GM23338 (cell line): ENCODE results near the gene EPHA6. TPM values are rescaled to one million over a fixed set of nuclear protein-coding genes. Genes with fewer than 3 reads are reported as not detected.
A peak's percentile ranks its signal among the peaks of the same experiment; 100 is the strongest.

Experiments used
- ATAC-seq: fragments of 200-7000 bp; cut with Tn5 transposase; 3 replicates; pipeline ENCODE4 v1.9.1; 2020
- DNase-seq: peaks from one replicate; pipeline ENCODE4 v3.0.0-alpha.2; 2015; ENCODE audit warnings: low spot score
- H2AFZ ChIP-seq: fragments of 200-600 bp; sonication (generic); 2 replicates; pipeline ENCODE4 v1.8.0; 2016; ENCODE audit warnings: antibody characterized with exemption, mild to moderate bottlenecking, moderate library complexity
- H3F3A ChIP-seq: fragments of 200-600 bp; sonication (generic); replicated peaks from 2 replicates; pipeline ENCODE4 v1.8.0; 2017; ENCODE audit warnings: antibody characterized with exemption, mixed run types, low read depth
- H3K27ac ChIP-seq: fragments of 200-600 bp; sonication (generic); 2 replicates; pipeline ENCODE4 v1.6.1; 2016; ENCODE audit warnings: low read depth
- H3K27me3 ChIP-seq: fragments of 200-600 bp; sonication (generic); 2 replicates; pipeline ENCODE4 v1.8.0; 2016; ENCODE audit warnings: mild to moderate bottlenecking, mixed run types, moderate library complexity; ENCODE audit not compliant: insufficient read depth
- H3K36me3 ChIP-seq: fragments of 200-600 bp; sonication (generic); 2 replicates; pipeline ENCODE4 v1.8.0; 2016; ENCODE audit warnings: mild to moderate bottlenecking; ENCODE audit not compliant: insufficient read depth
- H3K4me1 ChIP-seq: fragments of 200-600 bp; sonication (generic); 2 replicates; pipeline ENCODE4 v1.8.0; 2016; ENCODE audit warnings: mild to moderate bottlenecking, moderate library complexity; ENCODE audit not compliant: insufficient read depth
- H3K4me2 ChIP-seq: fragments of 200-600 bp; sonication (generic); 2 replicates; pipeline ENCODE4 v1.7.1; 2017; ENCODE audit warnings: mixed run types
- H3K4me3 ChIP-seq: fragments of 200-600 bp; sonication (generic); 2 replicates; pipeline ENCODE4 v1.6.1; 2016; ENCODE audit warnings: mixed run types
- H3K79me2 ChIP-seq: fragments of 200-600 bp; sonication (generic); replicated peaks from 2 replicates; pipeline ENCODE4 v1.8.0; 2017; ENCODE audit warnings: mild to moderate bottlenecking; ENCODE audit not compliant: insufficient read depth
- H3K9me2 ChIP-seq: fragments of 200-600 bp; sonication (generic); 2 replicates; pipeline ENCODE4 v1.8.0; 2017; ENCODE audit not compliant: insufficient read depth
- H4K20me1 ChIP-seq: fragments of 200-600 bp; sonication (generic); replicated peaks from 2 replicates; pipeline ENCODE4 v1.8.0; 2017; ENCODE audit warnings: mild to moderate bottlenecking; ENCODE audit not compliant: insufficient read depth
- H3K27ac Mint-ChIP-seq: 2 replicates; pipeline ENCODE4 v1.8.0; 2020; ENCODE audit warnings: inconsistent platforms, mild to moderate bottlenecking, moderate library complexity, mixed read lengths
- H3K27me3 Mint-ChIP-seq: 3 replicates; pipeline ENCODE4 v1.8.0; 2022; ENCODE audit warnings: low read depth, mild to moderate bottlenecking, moderate library complexity, mixed read lengths, inconsistent platforms; ENCODE audit not compliant: insufficient read depth, poor library complexity
- H3K36me3 Mint-ChIP-seq: 3 replicates; pipeline ENCODE4 v1.8.0; 2021; ENCODE audit warnings: low read depth, mild to moderate bottlenecking, inconsistent platforms, moderate library complexity, mixed read lengths
- H3K4me1 Mint-ChIP-seq: 3 replicates; pipeline ENCODE4 v1.8.0; 2020; ENCODE audit warnings: mild to moderate bottlenecking, inconsistent platforms, mixed read lengths
- H3K4me3 Mint-ChIP-seq: 3 replicates; pipeline ENCODE4 v1.8.0; 2021; ENCODE audit warnings: moderate library complexity, mild to moderate bottlenecking, inconsistent platforms, mixed read lengths
- H3K9me3 Mint-ChIP-seq: 3 replicates; pipeline ENCODE4 v1.8.0; 2020; ENCODE audit warnings: moderate library complexity, mild to moderate bottlenecking, inconsistent platforms, mixed read lengths
- CREB1 ChIP-seq: fragments of 250-450 bp; sonication (Bioruptor Pico); IDR thresholded peaks from 2 replicates; pipeline ENCODE4 v1.5.0; 2020; ENCODE audit warnings: low read depth, mild to moderate bottlenecking, moderate library complexity
- EZH2phosphoT487 ChIP-seq: fragments of 200-600 bp; sonication (generic); IDR thresholded peaks from one replicate; pipeline ENCODE4 v1.8.1; 2018; ENCODE audit warnings: antibody characterized with exemption; ENCODE audit not compliant: unreplicated experiment
- NANOG ChIP-seq: IDR thresholded peaks from 2 replicates; pipeline ENCODE4 v1.6.1; 2016; ENCODE audit warnings: antibody characterized with exemption, borderline replicate concordance
- POLR2AphosphoS5 ChIP-seq: IDR thresholded peaks from 2 replicates; pipeline ENCODE4 v1.6.1; 2016; ENCODE audit warnings: antibody characterized with exemption, low read depth
- STAT1 ChIP-seq: IDR thresholded peaks from one replicate; pipeline ENCODE4 v1.6.1; 2016; ENCODE audit warnings: antibody characterized with exemption; ENCODE audit not compliant: unreplicated experiment
- ZNF114 ChIP-seq: fragments of 250-450 bp; sonication (Bioruptor Pico); IDR thresholded peaks from 2 replicates; pipeline ENCODE4 v1.5.0; 2020; ENCODE audit warnings: mild to moderate bottlenecking, moderate library complexity
- ZNF331 ChIP-seq: fragments of 250-450 bp; sonication (Bioruptor Pico); IDR thresholded peaks from 2 replicates; pipeline ENCODE4 v1.5.0; 2020; ENCODE audit warnings: low read depth, mild to moderate bottlenecking, moderate library complexity
- ZNF462 ChIP-seq: fragments of 250-450 bp; sonication (Bioruptor Pico); IDR thresholded peaks from 2 replicates; pipeline ENCODE4 v1.5.0; 2020; ENCODE audit warnings: mild to moderate bottlenecking, moderate library complexity
- polyA plus RNA-seq: library from polyadenylated mRNA; unstranded; fragments of >200 nt; fragmentation: Nextera tagmentation; extraction: Ambion mirVana; gene quantifications from 2 replicates; pipeline ENCODE4 v1.2.1, GENCODE V29; 2016
- total RNA-seq: library from RNA; depleted of rRNA; stranded (reverse); fragments of >200 nt; shearing (Covaris generic); gene quantifications from 2 replicates; pipeline ENCODE4 v1.2.3, GENCODE V29; 2014
- TF ChIP-seq, protein P1 (sequence below), 2 experiments: fragments of 200-600 bp in 1 of 2; sonication (generic) in 1 of 2; conservative IDR thresholded peaks; 2 replicates each; pipeline versions ENCODE4 v1.5.1 to v1.6.1; 2016 to 2017; ENCODE audit warnings: antibody characterized with exemption in 2 of 2, low read depth in 2 of 2, mild to moderate bottlenecking in 2 of 2, moderate library complexity in 1 of 2

The EPHA6 gene
- total and polyA plus RNA-seq, 2 experiments from 2014 or later, result 0.37 to 2.6 TPM

DNA sequence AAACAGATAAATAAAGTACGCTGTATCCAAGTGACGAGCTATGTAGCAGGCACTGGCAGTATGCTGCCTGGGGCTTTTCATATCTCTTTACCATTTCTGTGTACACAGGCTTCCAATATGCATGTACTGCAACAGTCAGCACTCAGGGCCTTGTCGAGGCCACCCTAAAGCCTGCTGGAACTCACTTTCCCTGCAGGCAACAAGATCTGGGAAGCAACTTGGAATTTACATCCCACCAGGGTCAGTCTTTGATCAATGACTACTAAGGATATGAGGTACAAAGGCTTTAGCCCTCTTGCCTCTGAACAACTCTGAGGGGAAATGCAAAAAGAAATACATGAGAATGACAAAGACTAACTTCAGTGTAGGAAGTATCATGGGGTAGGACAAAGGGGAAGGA, 848.4 kb downstream of the EPHA6 start:
- H3F3A ChIP-seq, result no peaks in the 10 kb centered on the region
- no peak overlapping the region for H3K4me3 ChIP-seq
- no peak overlapping the region for H3K4me3 Mint-ChIP-seq
- H3K36me3 ChIP-seq, result no peaks in the 10 kb centered on the region
- H3K9me3 Mint-ChIP-seq, result peaks cover 15% of the 10 kb centered on the region
- H3K27me3 Mint-ChIP-seq, result no peaks in the 10 kb centered on the region
- no peaks in the 10 kb centered on the region for H3K79me2 ChIP-seq
- H3K4me1 Mint-ChIP-seq, result peaks cover 31% of the 10 kb centered on the region
- peaks cover 21% of the 10 kb centered on the region for H3K4me1 ChIP-seq
- H3K4me2 ChIP-seq, result 0 out of 2 replicates have a peak overlapping the region, but pooled peaks have one; percentile 3
- no peaks in the 10 kb centered on the region for H4K20me1 ChIP-seq
- TF ChIP-seq NANOG (peak; percentile 57; the same call in 1 of the 2 replicates), ZNF462 (CRISPR knock-in tag) (peak; percentile 99), CREB1 (CRISPR knock-in tag) (no peak)
- ATAC-seq (peak; percentile 87), DNase-seq (peak; percentile 63)
- H3K27me3 ChIP-seq, result no peaks in the 10 kb centered on the region
- peak overlapping the region; percentile 37 for H3K27ac Mint-ChIP-seq
- no peak overlapping the region for H2AFZ ChIP-seq
- H3K27ac ChIP-seq, result peak overlapping the region; percentile 28; the same call in 1 of the 2 replicates
- H3K9me2 ChIP-seq, result no peaks in the 10 kb centered on the region
- peaks cover 20% of the 10 kb centered on the region for H3K36me3 Mint-ChIP-seq

DNA sequence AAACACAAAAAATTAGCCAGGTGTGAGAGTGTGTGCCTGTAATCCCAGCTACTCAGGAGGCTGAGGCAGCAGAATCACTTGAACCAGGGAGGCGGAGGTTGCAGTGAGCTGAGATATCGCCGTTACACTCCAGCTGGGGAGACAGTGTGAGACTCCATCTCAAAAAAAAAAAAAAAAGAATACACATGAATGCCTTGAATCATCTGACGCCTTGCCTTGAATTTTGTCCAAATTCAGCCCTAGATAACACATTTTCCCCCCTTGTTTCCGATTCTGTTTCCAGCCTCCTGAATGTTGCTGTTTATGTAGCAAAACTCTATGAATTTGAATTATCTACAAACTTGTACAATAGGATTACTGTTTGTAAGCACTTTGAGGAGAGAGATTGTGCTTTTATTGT, 851.5 kb downstream of the EPHA6 start:
- Histone ChIP-seq H3K4me3 (no peak overlapping the region), H3K27ac (no peak overlapping the region), H3K36me3 (no peaks in the 10 kb centered on the region), H3K4me1 (peaks cover 21% of the 10 kb centered on the region), H3K4me2 (no peak overlapping the region), H2AFZ (peak overlapping the region; percentile 82), H3K27me3 (no peaks in the 10 kb centered on the region), H3K9me2 (no peaks in the 10 kb centered on the region), H3K79me2 (no peaks in the 10 kb centered on the region), H4K20me1 (no peaks in the 10 kb centered on the region), H3F3A (no peaks in the 10 kb centered on the region)
- H3K4me1 Mint-ChIP-seq, result peaks cover 19% of the 10 kb centered on the region
- H3K27me3 Mint-ChIP-seq, result no peaks in the 10 kb centered on the region
- ATAC-seq, result no peak
- H3K36me3 Mint-ChIP-seq, result peaks cover 20% of the 10 kb centered on the region
- DNase-seq, result no peak
- peaks cover 15% of the 10 kb centered on the region for H3K9me3 Mint-ChIP-seq
- H3K27ac Mint-ChIP-seq, result no peak overlapping the region; the same call in 1 of the 2 replicates
- H3K4me3 Mint-ChIP-seq, result no peak overlapping the region
- no peak for TF ChIP-seq ZNF331 (CRISPR knock-in tag)
- TF ChIP-seq STAT1, result no peak
- TF ChIP-seq, protein P1, sequence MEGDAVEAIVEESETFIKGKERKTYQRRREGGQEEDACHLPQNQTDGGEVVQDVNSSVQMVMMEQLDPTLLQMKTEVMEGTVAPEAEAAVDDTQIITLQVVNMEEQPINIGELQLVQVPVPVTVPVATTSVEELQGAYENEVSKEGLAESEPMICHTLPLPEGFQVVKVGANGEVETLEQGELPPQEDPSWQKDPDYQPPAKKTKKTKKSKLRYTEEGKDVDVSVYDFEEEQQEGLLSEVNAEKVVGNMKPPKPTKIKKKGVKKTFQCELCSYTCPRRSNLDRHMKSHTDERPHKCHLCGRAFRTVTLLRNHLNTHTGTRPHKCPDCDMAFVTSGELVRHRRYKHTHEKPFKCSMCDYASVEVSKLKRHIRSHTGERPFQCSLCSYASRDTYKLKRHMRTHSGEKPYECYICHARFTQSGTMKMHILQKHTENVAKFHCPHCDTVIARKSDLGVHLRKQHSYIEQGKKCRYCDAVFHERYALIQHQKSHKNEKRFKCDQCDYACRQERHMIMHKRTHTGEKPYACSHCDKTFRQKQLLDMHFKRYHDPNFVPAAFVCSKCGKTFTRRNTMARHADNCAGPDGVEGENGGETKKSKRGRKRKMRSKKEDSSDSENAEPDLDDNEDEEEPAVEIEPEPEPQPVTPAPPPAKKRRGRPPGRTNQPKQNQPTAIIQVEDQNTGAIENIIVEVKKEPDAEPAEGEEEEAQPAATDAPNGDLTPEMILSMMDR (conservative IDR thresholded peaks at IDR 0.05; ENCODE audit: low read depth in 2 of 2), result no peak
- TF ChIP-seq EZH2phosphoT487, result no peak
- no peak for TF ChIP-seq ZNF114
- TF ChIP-seq POLR2AphosphoS5, result no peak
